Measurements from ENCODE around the gene MRPL19. TPM values are rescaled to one million over a fixed set of nuclear protein-coding genes. Genes with fewer than 3 reads are reported as not detected.
"Not testable (repeated sequence)": the region's sequence is repeated elsewhere in the genome, so short reads cannot be mapped to it uniquely, and the experiment has no call there.

Gene MRPL19
- total and polyA plus RNA-seq, 7 experiments from 2014 or later = 14.2 to 44.8 (median 26.2) TPM

DNA sequence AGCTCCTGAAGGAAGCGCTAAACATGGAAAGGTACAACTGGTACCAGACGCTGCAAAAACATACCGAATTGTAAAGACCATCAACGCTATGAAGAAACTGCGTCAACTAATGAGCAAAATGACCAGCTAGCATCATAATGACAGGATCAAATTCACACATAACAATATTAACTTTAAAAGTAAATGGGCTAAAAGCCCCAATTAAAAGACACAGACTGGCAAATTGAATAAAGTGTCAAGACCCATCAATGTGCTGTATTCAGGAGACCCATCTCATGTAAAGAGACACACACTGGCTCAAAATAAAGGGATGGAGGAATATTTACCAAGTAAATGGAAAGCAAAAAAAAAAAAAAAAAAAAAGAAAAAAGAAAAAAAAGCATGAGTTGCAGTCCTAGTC is 36.8 kb downstream of the MRPL19 start:
- H3K4me3 ChIP-seq (ENCODE audit: low read length); H3K27ac Mint-ChIP-seq; ATAC-seq; H3K27me3 ChIP-seq (ENCODE audit: control insufficient read depth in 2 of 2, insufficient read depth in 2 of 2, low read length in 2 of 2); H3K9me3 Mint-ChIP-seq; H3K4me1 ChIP-seq (ENCODE audit: control insufficient read depth in 2 of 2, insufficient read depth in 2 of 2, low read length in 2 of 2); intact Hi-C loops (cut with micrococcal nuclease); H3K4me3 Mint-ChIP-seq; H3K27ac ChIP-seq (ENCODE audit: low read depth, low read length); POLR2A ChIA-PET; H3K27me3 Mint-ChIP-seq; CTCF ChIA-PET; DNase-seq; H3K9me3 ChIP-seq (ENCODE audit: control insufficient read depth in 2 of 3, low read length in 3 of 3): not testable (repeated sequence)
- Mint-ChIP-seq H3K4me1 (peaks cover 0 to 13% (median 5%) of the 10 kb centered on the region in 7 donors), H3K36me3 (peaks cover 21 to 55% (median 37%) of the 10 kb centered on the region in 5 donors)
- peaks cover 0 to 47% (median 0%) of the 10 kb centered on the region in 3 experiments for H3K36me3 ChIP-seq (ENCODE audit: control insufficient read depth in 2 of 3, insufficient read depth in 3 of 3, low read length in 3 of 3)

GRCh38 chr2:75688196-75688595 is 41.6 kb downstream of the MRPL19 start:
- no peaks in the 10 kb centered on the region for H3K4me1 ChIP-seq (ENCODE audit: control insufficient read depth in 2 of 2, insufficient read depth in 2 of 2, low read length in 2 of 2)
- no peaks in the 10 kb centered on the region for H3K9me3 ChIP-seq (ENCODE audit: control insufficient read depth in 2 of 3, low read length in 3 of 3)
- no peak overlapping the region for H3K4me3 ChIP-seq (ENCODE audit: low read length)
- intact Hi-C loops (cut with micrococcal nuclease) = no loop called here
- no peak overlapping the region for H3K4me3 Mint-ChIP-seq
- H3K36me3 ChIP-seq (ENCODE audit: control insufficient read depth in 2 of 3, insufficient read depth in 3 of 3, low read length in 3 of 3) = peaks cover 0 to 51% (median 0%) of the 10 kb centered on the region in 3 experiments
- peaks cover 18 to 59% (median 44%) of the 10 kb centered on the region in 5 donors for H3K36me3 Mint-ChIP-seq
- DNase-seq (no peak), ATAC-seq (no peak)
- H3K27ac Mint-ChIP-seq = peak overlapping the region in 1 of 9 donors; percentile 69
- no peaks in the 10 kb centered on the region for H3K9me3 Mint-ChIP-seq
- H3K27me3 Mint-ChIP-seq = no peaks in the 10 kb centered on the region
- H3K27me3 ChIP-seq (ENCODE audit: control insufficient read depth in 2 of 2, insufficient read depth in 2 of 2, low read length in 2 of 2) = no peaks in the 10 kb centered on the region
- POLR2A ChIA-PET = no interaction called here
- peaks cover 0 to 13% (median 0%) of the 10 kb centered on the region in 7 donors for H3K4me1 Mint-ChIP-seq
- CTCF ChIA-PET = interaction anchor here (2.1 kb wide), 1 partner anchor 11 kb away, joined by 7 read pairs; no protein-coding TSS in a partner anchor
- no peak overlapping the region for H3K27ac ChIP-seq (ENCODE audit: low read depth, low read length)

DNA sequence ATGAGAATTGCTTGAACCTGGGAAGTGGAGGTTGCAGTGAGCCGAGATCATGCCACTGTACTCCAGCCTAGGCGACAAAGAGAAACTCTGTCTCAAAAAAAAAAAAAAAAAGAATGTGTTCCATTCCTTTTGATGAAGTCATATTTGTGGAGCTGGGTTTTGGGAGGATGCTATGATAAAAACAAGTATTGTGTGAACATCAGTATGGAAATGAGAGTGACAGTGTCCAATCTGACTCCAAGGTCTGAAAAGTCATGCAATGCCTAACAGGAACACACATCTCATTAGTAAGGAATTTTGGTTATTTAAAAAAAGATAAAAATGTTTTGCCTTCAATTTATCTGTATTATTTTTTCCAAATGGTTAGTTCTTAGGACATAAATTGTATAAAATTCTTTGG is 52.3 kb downstream of the MRPL19 start:
- intact Hi-C loops (cut with micrococcal nuclease) = no loop called here
- Histone ChIP-seq H3K4me1 (ENCODE audit: control insufficient read depth in 2 of 2, insufficient read depth in 2 of 2, low read length in 2 of 2) (no peaks in the 10 kb centered on the region), H3K27me3 (ENCODE audit: control insufficient read depth in 2 of 2, insufficient read depth in 2 of 2, low read length in 2 of 2) (no peaks in the 10 kb centered on the region), H3K27ac (ENCODE audit: low read depth, low read length) (no peak overlapping the region), H3K9me3 (ENCODE audit: control insufficient read depth in 2 of 3, low read length in 3 of 3) (no peaks in the 10 kb centered on the region), H3K4me3 (ENCODE audit: low read length) (no peak overlapping the region), H3K36me3 (ENCODE audit: control insufficient read depth in 2 of 3, insufficient read depth in 3 of 3, low read length in 3 of 3) (peaks cover 0 to 49% (median 18%) of the 10 kb centered on the region in 3 experiments)
- Mint-ChIP-seq H3K27ac (no peak overlapping the region), H3K4me3 (no peak overlapping the region), H3K4me1 (no peaks in the 10 kb centered on the region), H3K36me3 (peaks cover 14 to 63% (median 48%) of the 10 kb centered on the region in 5 donors), H3K27me3 (no peaks in the 10 kb centered on the region), H3K9me3 (peaks cover 0 to 2% (median 0%) of the 10 kb centered on the region in 11 donors)
- ChIA-PET POLR2A (no interaction called here), CTCF (interaction anchor here (0.7 kb wide), 1 partner anchor 58 kb away, joined by 4 read pairs; no protein-coding TSS in a partner anchor)
- DNase-seq = no peak
- ATAC-seq = no peak

- H3K27me3 Mint-ChIP-seq = no peaks in the 10 kb centered on the region
These were observed 56.0 kb downstream of the MRPL19 start for GRCh38 chr2:75702593-75702992.

GRCh38 chr2:75703589-75704287 is 57.2 kb downstream of the MRPL19 start:
- Histone ChIP-seq H3K36me3 (ENCODE audit: control insufficient read depth in 2 of 3, insufficient read depth in 3 of 3, low read length in 3 of 3) (peaks cover 0 to 47% (median 1%) of the 10 kb centered on the region in 3 experiments), H3K4me3 (ENCODE audit: low read length) (no peak overlapping the region), H3K4me1 (ENCODE audit: control insufficient read depth in 2 of 2, insufficient read depth in 2 of 2, low read length in 2 of 2) (peaks cover 0 to 1% of the 10 kb centered on the region in 2 donors), H3K27ac (ENCODE audit: low read depth, low read length) (no peak overlapping the region), H3K9me3 (ENCODE audit: control insufficient read depth in 2 of 3, low read length in 3 of 3) (no peaks in the 10 kb centered on the region), H3K27me3 (ENCODE audit: control insufficient read depth in 2 of 2, insufficient read depth in 2 of 2, low read length in 2 of 2) (no peaks in the 10 kb centered on the region)
- Mint-ChIP-seq H3K9me3 (no peaks in the 10 kb centered on the region), H3K4me1 (peaks cover 6 to 27% (median 14%) of the 10 kb centered on the region in 7 donors), H3K27me3 (no peaks in the 10 kb centered on the region), H3K36me3 (peaks cover 13 to 64% (median 43%) of the 10 kb centered on the region in 5 donors), H3K27ac (no peak overlapping the region), H3K4me3 (no peak overlapping the region)
- POLR2A ChIA-PET = no interaction called here
- no peak for DNase-seq
- ATAC-seq = no peak
- intact Hi-C loops (cut with micrococcal nuclease) = no loop called here
- CTCF ChIA-PET = interaction anchor here (0.6 kb wide), 1 partner anchor 27 kb away, joined by 3 read pairs; no protein-coding TSS in a partner anchor

More at GRCh38 chr2:75702593-75702992, 56.0 kb downstream of the MRPL19 start:
- H3K4me3 Mint-ChIP-seq = no peak overlapping the region
- CTCF ChIA-PET = no interaction called here
- Histone ChIP-seq H3K36me3 (ENCODE audit: control insufficient read depth in 2 of 3, insufficient read depth in 3 of 3, low read length in 3 of 3) (peaks cover 0 to 51% (median 13%) of the 10 kb centered on the region in 3 experiments), H3K4me1 (ENCODE audit: control insufficient read depth in 2 of 2, insufficient read depth in 2 of 2, low read length in 2 of 2) (no peaks in the 10 kb centered on the region), H3K27ac (ENCODE audit: low read depth, low read length) (no peak overlapping the region), H3K4me3 (ENCODE audit: low read length) (no peak overlapping the region), H3K9me3 (ENCODE audit: control insufficient read depth in 2 of 3, low read length in 3 of 3) (no peaks in the 10 kb centered on the region), H3K27me3 (ENCODE audit: control insufficient read depth in 2 of 2, insufficient read depth in 2 of 2, low read length in 2 of 2) (no peaks in the 10 kb centered on the region)
- peaks cover 3 to 16% (median 9%) of the 10 kb centered on the region in 7 donors for H3K4me1 Mint-ChIP-seq
- no peak overlapping the region for H3K27ac Mint-ChIP-seq
- H3K9me3 Mint-ChIP-seq = peaks cover 0 to under 1% (median 0%) of the 10 kb centered on the region in 11 donors
- DNase-seq (no peak), ATAC-seq (no peak)
- intact Hi-C loops (cut with micrococcal nuclease) = no loop called here
- peaks cover 14 to 75% (median 51%) of the 10 kb centered on the region in 5 donors for H3K36me3 Mint-ChIP-seq
- POLR2A ChIA-PET = no interaction called here

- Histone ChIP-seq H3K4me3 (ENCODE audit: low read length) (no peak overlapping the region), H3K36me3 (ENCODE audit: control insufficient read depth in 2 of 3, insufficient read depth in 3 of 3, low read length in 3 of 3) (peaks cover 0 to 34% (median 0%) of the 10 kb centered on the region in 3 experiments), H3K9me3 (ENCODE audit: control insufficient read depth in 2 of 3, low read length in 3 of 3) (no peaks in the 10 kb centered on the region), H3K4me1 (ENCODE audit: control insufficient read depth in 2 of 2, insufficient read depth in 2 of 2, low read length in 2 of 2) (peaks cover 0 to 13% of the 10 kb centered on the region in 2 donors), H3K27me3 (ENCODE audit: control insufficient read depth in 2 of 2, insufficient read depth in 2 of 2, low read length in 2 of 2) (no peaks in the 10 kb centered on the region), H3K27ac (ENCODE audit: low read depth, low read length) (no peak overlapping the region)
- Mint-ChIP-seq H3K4me3 (no peak overlapping the region), H3K27me3 (no peaks in the 10 kb centered on the region), H3K27ac (peak overlapping the region in 2 of 9 donors; percentile 15 to 20), H3K4me1 (peaks cover 10 to 43% (median 28%) of the 10 kb centered on the region in 7 donors), H3K9me3 (no peaks in the 10 kb centered on the region), H3K36me3 (peaks cover 11 to 45% (median 29%) of the 10 kb centered on the region in 5 donors)
- ATAC-seq = no peak
- intact Hi-C loops (cut with micrococcal nuclease) = no loop called here
- no peak for DNase-seq
- CTCF ChIA-PET = no interaction called here
- POLR2A ChIA-PET = no interaction called here
These were observed 59.3 kb downstream of the MRPL19 start for GRCh38 chr2:75705921-75706320.

Data from naive thymus-derived CD4-positive, alpha-beta T cell (primary cell).